K562 (cell line): Measurements from ENCODE around the gene ATAD2B. TPM values are rescaled to one million over a fixed set of nuclear protein-coding genes. Genes with fewer than 3 reads are reported as not detected.

ENCODE experiments used
- ATAC-seq: fragments of 200-7000 bp; cut with Tn5 transposase; 3 replicates; pipeline ENCODE4 v1.9.1; 2020; ENCODE audit warnings: moderate library complexity
- BruUV-seq: library from RNA; stranded (reverse); fragments of 400-500 nt; replicated peaks from 2 replicates; lab custom pipeline; 2021; lab: Mats Ljungman, UMichigan
- CTCF ChIA-PET: fragments of 300-600 bp; formaldehyde crosslinking; extraction: SDS; loops from one replicate; lab custom pipeline; 2021; ENCODE audit warnings: low intra/inter-chr PET ratio; lab: Yijun Ruan, JAX
- POLR2A ChIA-PET: fragments of 300-600, 350-650 bp; sonication (Branson Sonifier 250); formaldehyde crosslinking; extraction: SDS; loops from one replicate; lab custom pipeline; 2021; ENCODE audit warnings: antibody characterized with exemption, inconsistent platforms; lab: Yijun Ruan, JAX
- DNase-seq, 4 experiments: peaks; one replicate each; pipeline versions ENCODE4 v3.0.0 to v3.0.0-alpha.2; 2011 to 2018; ENCODE audit warnings: low spot score in 3 of 4, mixed read lengths in 3 of 4; ENCODE audit errors: extremely low read depth in 1 of 4
- FAIRE-seq: peaks from 2 replicates; lab custom pipeline; 2011; peaks lifted over from hg19 to GRCh38; lab: Jason Lieb, UNC
- H2AFZ ChIP-seq: 2 replicates; pipeline ENCODE4 v1.6.0; 2011; ENCODE audit warnings: low read depth, low read length, control low read depth, inconsistent platforms
- H3K27ac ChIP-seq: fragments of 200-600 bp; 3 replicates; pipeline ENCODE4 v1.8.0; 2011; ENCODE audit warnings: low read depth, mild to moderate bottlenecking, control low read depth, inconsistent platforms, low read length, moderate library complexity, mixed read lengths; ENCODE audit errors: extremely low read depth
- H3K27me3 ChIP-seq, 2 experiments: fragments of 300-600 bp in 1 of 2; 2 replicates in 1 of 2; 3 replicates in 1 of 2; pipeline versions ENCODE4 v1.6.0 to v1.8.0; 2011; ENCODE audit warnings: inconsistent platforms in 2 of 2, low read length in 2 of 2, mild to moderate bottlenecking in 1 of 2, mixed read lengths in 1 of 2, moderate library complexity in 1 of 2; ENCODE audit not compliant: control insufficient read depth in 2 of 2, insufficient read depth in 2 of 2
- H3K36me3 ChIP-seq: fragments of 300-600 bp; 3 replicates; pipeline ENCODE4 v1.8.0; 2011; ENCODE audit warnings: mild to moderate bottlenecking, low read length, inconsistent platforms; ENCODE audit not compliant: control insufficient read depth, insufficient read depth
- H3K4me1 ChIP-seq, 2 experiments: fragments of 200-600 bp in 1 of 2; replicated peaks in 1 of 2; 2 replicates in 1 of 2; 3 replicates in 1 of 2; pipeline versions ENCODE4 v1.5.1 to v1.8.0; 2011; ENCODE audit warnings: inconsistent platforms in 2 of 2, low read length in 2 of 2, mild to moderate bottlenecking in 1 of 2, mixed read lengths in 1 of 2, moderate library complexity in 1 of 2; ENCODE audit not compliant: control insufficient read depth in 2 of 2, insufficient read depth in 2 of 2
- H3K4me2 ChIP-seq: 2 replicates; pipeline ENCODE4 v1.6.1; 2011; ENCODE audit warnings: low read length, control low read depth, inconsistent platforms, mixed read lengths; ENCODE audit not compliant: insufficient read depth
- H3K4me3 ChIP-seq: fragments of 200-600 bp; sonication (generic), shearing (Covaris generic); 2 replicates; pipeline ENCODE4 v1.5.1; 2016; ENCODE audit warnings: control low read depth, inconsistent platforms
- H3K79me2 ChIP-seq: fragments of 200-600 bp; 3 replicates; pipeline ENCODE4 v1.8.0; 2011; ENCODE audit warnings: low read length, inconsistent platforms; ENCODE audit not compliant: control insufficient read depth, insufficient read depth
- H3K9ac ChIP-seq, 2 experiments: 2 replicates each; pipeline versions ENCODE4 v1.6.0 to v1.6.1; 2011; ENCODE audit warnings: low read depth in 2 of 2, low read length in 2 of 2, control low read depth in 1 of 2, inconsistent platforms in 1 of 2, mild to moderate bottlenecking in 1 of 2, mixed read lengths in 1 of 2; ENCODE audit not compliant: insufficient read depth in 1 of 2
- H3K9me1 ChIP-seq: one replicate; pipeline ENCODE4 v1.6.0; 2011; ENCODE audit warnings: inconsistent platforms, mild to moderate bottlenecking, low read length, moderate library complexity; ENCODE audit not compliant: control insufficient read depth, insufficient read depth
- H3K9me3 ChIP-seq: replicated peaks from 2 replicates; pipeline ENCODE4 v1.5.1; 2011; ENCODE audit warnings: low read depth, low read length, inconsistent platforms; ENCODE audit not compliant: control insufficient read depth, insufficient read depth
- H4K20me1 ChIP-seq: replicated peaks from 2 replicates; pipeline ENCODE4 v1.6.1; 2011; ENCODE audit warnings: low read length, inconsistent platforms, mixed read lengths; ENCODE audit not compliant: control insufficient read depth, insufficient read depth
- ATF4 ChIP-seq: fragments of 450-650 bp; formaldehyde crosslinking; IDR thresholded peaks from 2 replicates; pipeline ENCODE4 v1.4.0; 2022; ENCODE audit warnings: mild to moderate bottlenecking, moderate library complexity
- EWSR1 ChIP-seq: fragments of 450-650 bp; IDR thresholded peaks from 2 replicates; pipeline ENCODE4 v1.6.1; 2018; ENCODE audit warnings: borderline replicate concordance, mild to moderate bottlenecking, low read depth, moderate library complexity; ENCODE audit not compliant: partially characterized antibody
- GTF3C2 ChIP-seq: IDR thresholded peaks from 3 replicates; pipeline ENCODE4 v1.6.1; 2011; ENCODE audit warnings: borderline replicate concordance, mild to moderate bottlenecking, moderate library complexity; ENCODE audit not compliant: insufficient read length; ENCODE audit errors: extremely low read depth
- MAFK ChIP-seq: IDR thresholded peaks from 2 replicates; pipeline ENCODE4 v1.6.1; 2011; ENCODE audit warnings: low read length, improper control_type of control experiment
- PCBP1 ChIP-seq: fragments of 200-400 bp; formaldehyde crosslinking; IDR thresholded peaks from 2 replicates; pipeline ENCODE4 v1.6.1; 2018; ENCODE audit warnings: mild to moderate bottlenecking, low read depth, low read length; ENCODE audit not compliant: poor library complexity, severe bottlenecking
- RBM15 ChIP-seq: fragments of 200-400 bp; formaldehyde crosslinking; IDR thresholded peaks from 2 replicates; pipeline ENCODE4 v1.6.1; 2018; ENCODE audit warnings: mild to moderate bottlenecking, low read length, moderate library complexity; ENCODE audit not compliant: insufficient read depth
- SIN3B ChIP-seq: fragments of 450-650 bp; IDR thresholded peaks from 2 replicates; pipeline ENCODE4 v1.6.1; 2017; ENCODE audit warnings: low read depth, mild to moderate bottlenecking, moderate library complexity
- TARDBP ChIP-seq: fragments of 450-650 bp; IDR thresholded peaks from 2 replicates; pipeline ENCODE4 v1.6.1; 2016
- UBTF ChIP-seq, 2 experiments: IDR thresholded peaks; 2 replicates each; pipeline ENCODE4 v1.6.1; 2012; ENCODE audit warnings: improper control_type of control experiment in 2 of 2, low read depth in 2 of 2, low read length in 2 of 2, borderline replicate concordance in 1 of 2
- ZNF12 ChIP-seq: sonication (generic); formaldehyde crosslinking; IDR thresholded peaks from 2 replicates; pipeline ENCODE4 v1.4.0; 2020; ENCODE audit warnings: mild to moderate bottlenecking, missing genetic modification reagents
- ZNF512 ChIP-seq: IDR thresholded peaks from 2 replicates; pipeline ENCODE4 v1.6.1; 2016; ENCODE audit warnings: missing genetic modification characterization, missing compliant biosample characterization
- ZNF764 ChIP-seq: fragments of 250-450 bp; sonication (Bioruptor Pico); IDR thresholded peaks from 2 replicates; pipeline ENCODE4 v1.4.0; 2020; ENCODE audit warnings: low read depth, mild to moderate bottlenecking, moderate library complexity
- WGBS: fragments of 100-300 bp; shearing (Covaris generic); methylation state at CpG from one replicate; pipeline ENCODE4 v1.1.6; 2016; ENCODE audit warnings: low coverage, mixed read lengths; ENCODE audit not compliant: insufficient coverage; ENCODE audit errors: missing lambda C conversion rate; 5-methylcytosine and 5-hydroxymethylcytosine counted together
- in situ Hi-C: fragments of 300-500 bp; cut with MboI; formaldehyde crosslinking; loops from 4 replicates; pipeline ENCODE4 v1.15.0; 2018; ENCODE audit warnings: inconsistent platforms, mixed read lengths
- intact Hi-C: fragments of 100-400 bp; cut with micrococcal nuclease; formaldehyde crosslinking; loops from 2 replicates; pipeline ENCODE4 v1.14.2; 2022
- polyA plus RNA-seq, 8 experiments: library from polyadenylated mRNA; depleted of rRNA in 4 of 8; stranded (reverse) in 5 of 8; unstranded in 3 of 8; fragments of >200 nt; fragmentation: Nextera tagmentation in 2 of 8; fragmentation: Illumina TruSeq in 1 of 8; extraction: Ambion mirVana in 2 of 8; extraction: Trizol in 1 of 8; gene quantifications; 2 replicates each; pipeline versions ENCODE4 v1.2.1 to v1.2.3, GENCODE V29; 2011 to 2014; ENCODE audit warnings: inconsistent platforms in 1 of 8, missing spikeins in 1 of 8
- total RNA-seq, 7 experiments: library from RNA; depleted of rRNA in 6 of 7; stranded (reverse); fragments of >200 nt in 6 of 7; fragmentation: Illumina TruSeq in 2 of 7; extraction: Trizol in 2 of 7; gene quantifications; 2 replicates each; pipeline versions ENCODE4 v1.2.1 to v1.2.3, GENCODE V29; 2011 to 2021; ENCODE audit warnings: low replicate concordance in 1 of 7

Gene ATAD2B
- total and polyA plus RNA-seq, 9 of the 15 experiments (the other 6 are each of a cell fraction or from before 2014, with no cell fraction given): 3.2 to 21.6 (median 11.4) TPM

GRCh38 chr2:23719716-23720115, 207.2 kb downstream of the ATAD2B start:
- no peak for ATAC-seq
- no peaks in the 10 kb centered on the region for H3K4me1 ChIP-seq
- H3K27me3 ChIP-seq: no peaks in the 10 kb centered on the region
- ChIA-PET POLR2A (interaction anchor here (0.6 kb wide), 1 partner anchor 328 kb away, joined by 3 read pairs; no protein-coding TSS in a partner anchor), CTCF (no interaction called here)
- H3K36me3 ChIP-seq: no peaks in the 10 kb centered on the region
- no peak overlapping the region for H3K27ac ChIP-seq
- in situ Hi-C loops: no loop called here
- no peak overlapping the region for H3K4me2 ChIP-seq
- no peaks in the 10 kb centered on the region for H3K79me2 ChIP-seq
- H4K20me1 ChIP-seq: no peaks in the 10 kb centered on the region
- H2AFZ ChIP-seq: no peak overlapping the region
- no peak for DNase-seq
- H3K9me3 ChIP-seq: peaks cover 2% of the 10 kb centered on the region; the same call in 1 of the 2 replicates
- TF ChIP-seq UBTF (IDR thresholded peaks at IDR 0.05; ENCODE audit: borderline replicate concordance in 1 of 2, low read depth in 2 of 2, low read length in 2 of 2) (no peak), ATF4 (CRISPR knock-in tag) (no peak), ZNF764 (no peak), GTF3C2 (no peak), MAFK (no peak), RBM15 (no peak), ZNF512 (tag) (no peak), SIN3B (no peak), EWSR1 (no peak), TARDBP (no peak), PCBP1 (no peak), ZNF12 (CRISPR knock-in tag) (no peak)
- TF ChIP-seq, all 486 proteins: peak for 0
- H3K9ac ChIP-seq: no peak overlapping the region
- intact Hi-C loops: no loop called here
- no peak overlapping the region for H3K4me3 ChIP-seq
- WGBS: 48% methylated on average over 5 of the region's 5 CpGs
- H3K9me1 ChIP-seq: no peaks in the 10 kb centered on the region
- BruUV-seq: no TSS peak
- FAIRE-seq: no peak
